GM18870 (cell line): Measurements from ENCODE around the gene PADI6.
"Not testable (repeated sequence)": the region's sequence is repeated elsewhere in the genome, so short reads cannot be mapped to it uniquely, and the experiment has no call there.

Experiments
- ATAC-seq: cut with Tn5 transposase; IDR thresholded peaks from one replicate; pipeline ENCODE4 v1.9.1; 2021; ENCODE audit warnings: moderate library complexity; ENCODE audit not compliant: unreplicated experiment

PADI6 gene

DNA sequence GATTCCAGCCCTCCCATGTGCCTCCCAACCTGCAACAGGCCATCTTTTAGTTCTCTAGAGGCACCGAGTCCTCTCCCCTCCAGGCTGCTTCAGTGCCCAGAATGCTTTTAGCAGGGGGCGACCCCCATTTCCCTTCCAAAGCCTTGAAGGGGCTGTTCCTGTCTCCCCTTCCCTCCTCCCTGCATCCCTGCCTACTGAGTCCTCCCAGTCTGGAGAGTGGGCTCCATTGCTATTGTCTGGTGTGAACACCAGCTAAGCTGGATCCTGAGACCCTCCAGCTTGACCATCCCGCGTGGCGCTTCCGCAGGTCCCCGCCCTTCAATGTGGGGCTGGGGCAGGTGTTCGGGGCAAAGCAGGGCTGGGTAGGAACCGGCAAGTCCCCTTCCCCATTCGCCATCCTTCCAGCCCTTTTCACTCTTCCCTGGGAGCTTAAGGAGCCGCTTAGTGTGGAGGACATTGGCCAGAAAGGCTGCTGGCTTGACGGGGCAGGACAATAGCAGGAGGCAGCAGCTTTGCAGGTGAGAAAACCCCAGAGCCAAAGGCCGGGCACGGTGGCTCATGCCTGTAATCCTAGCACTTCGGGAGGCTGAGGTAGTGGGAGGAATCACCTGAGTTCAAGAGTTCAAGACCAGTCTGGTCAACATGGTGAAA lies 32.2 kb downstream of the PADI6 start:
- ATAC-seq: no peak

DNA sequence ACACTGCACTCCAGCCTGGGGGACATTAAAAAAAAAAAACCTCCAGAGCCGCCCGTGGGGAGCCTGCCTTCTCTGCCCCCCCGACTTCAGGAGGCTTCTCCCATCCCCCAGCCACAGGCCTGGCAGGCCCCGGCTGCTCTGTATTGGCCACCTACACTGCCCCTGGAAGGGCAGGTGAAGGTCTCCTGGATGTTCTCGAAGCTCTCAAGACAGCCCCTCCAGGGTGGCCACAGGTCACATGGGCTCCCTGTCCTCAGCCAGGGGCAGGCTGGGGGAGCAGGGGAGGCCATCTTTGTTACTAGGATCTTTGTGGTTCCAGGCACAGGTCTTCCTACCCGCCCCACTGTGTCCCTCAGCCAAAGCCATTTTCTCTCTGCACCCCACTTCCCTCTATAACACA lies 32.8 kb downstream of the PADI6 start:
- no peak for ATAC-seq

DNA sequence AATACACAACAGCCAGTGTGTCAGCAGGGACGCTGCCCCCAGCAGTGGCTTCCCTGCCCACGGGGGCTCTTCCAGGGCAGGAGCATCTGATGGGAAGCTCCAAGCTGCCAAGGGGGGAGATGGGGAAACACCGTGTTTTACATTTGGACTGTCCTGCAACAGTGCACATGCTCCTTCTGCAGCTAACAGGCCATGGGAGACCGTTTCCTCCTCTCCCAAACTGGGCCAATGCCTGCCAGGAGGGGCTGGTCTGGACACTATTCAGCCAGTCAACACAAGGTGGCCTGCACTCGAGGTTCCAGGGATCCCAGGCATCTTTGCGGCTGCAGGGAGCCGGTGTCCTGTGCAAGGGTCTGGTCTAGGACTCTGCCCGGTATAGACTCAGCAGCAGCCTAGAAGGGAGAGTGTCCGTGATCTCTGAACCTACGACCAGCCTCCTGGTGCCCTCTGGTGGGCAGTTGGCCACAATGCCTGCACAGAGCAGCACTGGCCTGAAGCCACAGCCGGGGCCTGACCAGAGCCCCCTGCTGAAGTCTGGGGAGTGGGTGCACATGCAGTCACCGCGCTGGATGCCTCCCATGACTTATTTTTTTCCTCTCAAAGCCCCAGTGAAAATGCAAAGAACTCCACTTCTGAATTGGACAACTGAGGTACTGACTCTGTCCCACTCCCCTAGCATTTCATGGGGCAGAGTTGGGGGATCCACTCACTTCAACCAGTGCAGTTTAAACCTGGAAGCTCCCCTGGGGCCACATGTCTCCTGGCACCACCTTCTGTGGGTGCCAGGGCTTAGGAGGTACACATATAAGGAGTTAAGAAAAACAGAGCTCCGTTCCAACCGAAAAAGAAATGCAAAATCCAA lies 34.1 kb downstream of the PADI6 start:
- no peak for ATAC-seq

DNA sequence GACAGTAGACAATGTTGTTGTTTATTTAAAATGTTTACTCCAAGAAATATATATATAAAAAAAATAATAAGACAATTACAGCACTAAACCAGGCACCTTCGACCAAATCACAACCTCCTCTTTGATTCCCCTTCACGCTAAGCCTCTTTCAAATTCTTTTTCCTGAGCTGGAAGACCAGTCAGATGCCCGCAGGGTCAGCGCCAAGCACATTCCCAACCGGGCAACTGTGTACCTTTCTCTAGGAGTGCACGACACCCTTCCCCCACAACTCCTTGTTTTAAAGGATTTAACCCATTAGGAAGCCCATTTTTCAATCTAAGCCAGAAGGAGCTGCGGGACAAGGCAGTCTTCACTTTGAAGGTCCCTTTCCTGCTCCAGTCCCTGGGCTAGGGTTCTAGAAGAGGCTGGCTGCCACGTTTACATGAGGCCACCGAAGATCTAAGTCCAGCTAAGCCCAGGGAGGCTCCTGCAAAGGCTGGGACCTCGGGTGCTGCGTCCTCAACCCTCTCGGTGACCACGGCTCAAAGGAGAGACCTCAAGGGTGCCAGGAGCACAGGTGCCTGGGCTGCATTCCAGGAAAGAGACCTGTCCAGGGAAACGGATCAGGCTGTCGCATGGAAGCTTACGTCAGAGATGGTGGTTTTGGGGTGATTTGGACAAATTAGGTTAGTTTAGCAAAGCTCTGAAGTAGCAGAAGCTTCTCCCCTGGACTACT lies 34.9 kb downstream of the PADI6 start:
- ATAC-seq: not testable (repeated sequence)

GRCh38 chr1:17407786-17408514 lies 36.0 kb downstream of the PADI6 start:
- ATAC-seq: not testable (repeated sequence)

DNA sequence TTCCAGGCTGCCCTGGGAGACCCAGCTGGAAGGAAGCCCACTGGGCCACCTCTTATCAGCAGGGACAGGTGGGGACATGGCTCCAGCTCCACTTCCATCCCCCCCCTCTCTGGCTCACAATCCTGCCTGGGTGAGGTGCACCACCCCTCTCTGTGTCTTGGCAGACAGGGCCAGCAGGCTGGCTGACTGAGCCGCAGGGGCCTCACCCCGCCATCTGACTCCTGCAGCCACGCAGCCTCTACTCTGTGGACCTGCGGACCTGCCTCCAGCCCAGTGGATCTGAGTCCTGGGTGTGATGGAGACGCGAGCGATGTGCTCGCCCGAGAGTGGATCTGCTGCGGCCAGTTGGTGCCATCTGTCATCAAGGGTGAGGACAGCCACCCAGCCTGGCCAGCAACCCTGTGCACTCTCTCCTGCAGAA lies 37.4 kb downstream of the PADI6 start:
- ATAC-seq: no peak

- ATAC-seq: no peak
Observed at GRCh38 chr1:17412093-17412870, 40.3 kb downstream of the PADI6 start.

- no peak for ATAC-seq
Observed at GRCh38 chr1:17414022-17414421, 42.0 kb downstream of the PADI6 start.

DNA sequence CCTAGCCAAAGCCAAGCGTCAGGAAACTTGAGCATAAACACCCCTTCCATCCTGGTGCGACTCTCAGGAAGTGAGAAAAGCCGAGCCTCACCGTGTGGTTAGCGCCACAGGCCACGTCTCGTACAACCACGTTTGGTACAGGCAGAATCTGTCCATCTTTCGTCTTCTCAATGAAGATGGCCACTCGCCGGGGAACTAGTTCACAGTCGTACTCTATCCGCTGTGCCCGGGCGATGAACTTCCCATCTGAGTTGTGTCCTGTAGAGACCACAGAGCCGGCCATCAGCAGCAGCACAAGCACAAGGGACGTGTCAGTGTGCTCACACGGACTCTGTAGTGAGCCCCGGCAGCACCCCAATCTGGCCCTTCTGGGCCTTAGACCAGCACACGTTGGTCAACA lies 44.4 kb downstream of the PADI6 start:
- no peak for ATAC-seq

DNA sequence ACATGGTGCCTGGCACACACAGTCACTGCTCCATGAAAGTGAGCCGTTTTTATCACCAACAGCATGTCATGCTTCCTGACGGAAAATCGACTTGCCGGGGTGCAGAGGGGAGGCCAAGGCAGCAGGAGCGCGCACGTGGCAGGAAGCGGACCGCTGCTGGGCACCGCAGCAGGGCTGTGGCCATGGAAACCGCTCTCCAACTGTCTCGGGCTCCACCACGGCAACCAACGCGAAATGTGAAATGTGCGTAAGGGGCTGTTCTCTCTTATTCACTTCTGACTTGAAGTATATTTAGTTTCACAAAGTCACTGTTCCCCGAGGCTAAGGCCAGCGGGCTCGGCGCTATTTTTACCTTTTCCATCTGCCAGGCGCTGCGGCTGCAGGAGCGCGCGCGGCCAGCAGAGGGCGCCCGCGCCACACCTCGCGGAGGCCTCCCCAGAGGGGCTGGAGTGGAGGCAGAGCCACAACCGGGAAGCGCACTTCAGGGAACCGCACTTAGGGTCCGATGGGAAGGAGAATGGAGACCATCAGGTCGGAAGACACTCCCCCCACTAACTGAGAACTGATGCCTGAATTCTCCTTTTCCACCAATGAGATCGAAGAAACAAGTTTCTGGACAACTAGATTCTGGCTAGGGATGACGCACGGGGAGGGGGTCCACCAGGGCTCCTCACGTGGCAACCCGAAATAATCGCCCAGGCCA lies 47.8 kb downstream of the PADI6 start:
- ATAC-seq: no peak

DNA sequence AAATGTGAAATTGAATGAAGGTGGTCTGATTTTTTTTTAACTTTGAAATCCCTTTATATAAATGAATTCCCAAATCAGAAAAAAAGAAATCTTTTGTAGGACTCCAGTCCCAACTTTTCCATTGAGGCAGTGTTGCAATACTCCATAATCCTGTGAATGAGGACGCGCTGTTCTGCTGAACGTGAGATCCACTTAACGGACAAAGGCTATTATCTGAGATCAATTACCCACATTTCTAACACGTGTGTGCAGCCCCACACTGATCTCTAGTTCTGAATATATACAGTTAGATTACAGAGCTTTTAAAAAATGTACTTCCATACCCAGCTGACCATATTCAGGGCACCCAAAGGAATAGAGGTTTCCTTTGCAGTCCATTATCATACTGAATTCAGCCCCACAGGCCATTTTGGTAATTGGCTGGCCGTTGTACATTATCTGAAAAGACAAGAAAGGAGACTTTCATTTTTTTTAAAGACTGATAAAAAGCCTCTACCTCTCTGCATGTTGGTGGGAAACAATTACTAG lies 48.5 kb downstream of the PADI6 start:
- ATAC-seq: no peak

DNA sequence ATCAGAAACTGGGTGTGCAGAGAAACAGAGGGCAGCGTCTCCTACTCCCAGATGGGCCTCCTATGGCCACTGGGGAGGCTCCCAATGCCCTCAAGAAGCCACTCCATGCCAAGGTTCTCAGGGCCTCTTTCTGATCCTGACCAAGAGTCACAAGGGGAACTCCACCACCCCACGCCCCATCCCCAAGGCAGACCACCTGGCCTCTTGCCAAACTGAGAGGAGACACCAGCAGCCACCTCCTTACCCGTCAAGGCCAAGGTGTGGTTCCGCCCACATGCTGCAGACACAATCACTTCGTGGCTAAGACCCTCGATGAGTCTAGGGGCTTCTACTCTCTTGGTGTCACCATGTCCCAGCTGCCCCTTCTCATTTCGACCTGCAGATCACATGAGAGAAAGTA lies 50.5 kb downstream of the PADI6 start:
- ATAC-seq: no peak

DNA sequence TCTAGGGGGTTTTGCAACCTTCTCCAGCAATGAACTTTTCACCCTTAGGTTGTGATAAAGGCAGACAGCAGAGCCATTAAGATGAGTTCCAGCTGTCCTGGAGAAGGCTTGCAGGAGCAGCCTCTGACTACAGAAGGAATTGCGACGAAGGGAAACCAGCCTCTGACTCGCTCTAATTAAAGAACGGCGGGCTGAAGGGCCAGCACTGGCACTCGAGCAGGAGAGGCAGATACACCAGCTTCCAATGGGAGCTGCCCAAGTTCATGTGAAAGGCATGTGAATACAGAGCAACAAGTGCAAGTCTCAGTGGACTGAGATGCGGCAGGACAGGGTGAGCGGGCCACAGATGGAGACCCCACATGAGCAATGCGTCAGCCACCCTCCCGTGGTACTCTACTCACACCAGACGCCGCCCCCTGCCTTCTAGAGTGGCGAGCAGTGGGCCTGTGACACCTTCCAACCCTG lies 51.8 kb downstream of the PADI6 start:
- no peak for ATAC-seq

DNA sequence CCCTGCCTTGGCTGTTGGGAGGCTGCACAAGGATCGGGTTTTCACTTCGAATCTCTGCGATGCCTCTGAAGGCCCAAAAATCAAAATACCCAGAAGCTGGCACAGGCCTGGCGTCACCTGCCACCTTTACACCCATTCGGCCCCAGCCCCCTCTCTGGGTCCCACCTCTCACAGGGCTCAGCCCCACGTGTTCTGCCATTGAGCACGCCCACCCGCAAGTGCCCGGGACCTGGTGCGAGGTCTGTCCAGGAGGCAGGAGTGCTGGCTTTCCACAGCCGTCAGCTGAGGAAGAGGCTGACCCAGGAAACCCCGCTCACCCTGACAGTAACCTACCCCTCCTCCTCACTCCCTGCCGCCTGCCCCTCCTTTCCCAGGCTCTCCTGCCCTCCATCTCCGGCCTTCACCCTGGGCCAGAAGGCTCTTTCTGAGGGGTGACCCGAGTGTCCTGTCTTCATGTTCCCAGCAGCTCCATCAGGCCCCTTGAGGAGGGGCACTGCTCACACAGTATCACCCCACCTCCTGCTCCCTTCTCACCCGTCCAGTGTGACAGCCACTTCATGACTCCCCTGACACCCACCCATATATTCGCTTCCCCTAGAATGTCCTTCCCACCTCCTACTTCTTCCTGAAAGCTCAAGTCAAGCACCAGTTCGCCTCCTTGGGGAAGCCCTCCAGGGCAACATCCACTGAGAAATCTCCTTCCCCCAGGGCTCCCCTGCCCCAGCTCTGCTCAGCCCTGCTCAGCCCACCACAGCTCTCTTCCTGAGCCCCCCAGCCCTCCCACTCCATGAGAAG lies 54.0 kb downstream of the PADI6 start:
- no peak for ATAC-seq

- no peak for ATAC-seq
Observed at GRCh38 chr1:17427696-17428660, 56.0 kb downstream of the PADI6 start.

GRCh38 chr1:17429183-17429582 lies 57.2 kb downstream of the PADI6 start:
- ATAC-seq: no peak

DNA sequence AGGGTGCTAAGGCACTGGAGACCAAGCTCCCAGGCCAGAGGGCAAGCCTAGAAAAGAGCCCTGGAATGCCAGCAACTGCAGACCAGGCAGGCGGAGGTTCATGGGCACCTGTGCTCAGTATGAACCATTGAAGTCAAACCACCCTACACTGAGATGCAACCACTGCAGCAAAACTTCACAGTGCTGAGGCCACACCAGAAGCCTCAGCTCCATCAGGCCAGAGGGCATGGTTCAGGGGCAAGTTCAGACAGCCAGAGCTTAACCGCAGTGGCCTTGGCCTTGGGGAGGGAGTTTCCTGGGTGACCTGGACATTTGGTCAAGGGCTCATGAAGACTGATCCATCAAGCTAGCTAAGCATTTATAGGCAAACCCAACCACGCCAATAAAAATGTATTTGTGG lies 60.4 kb downstream of the PADI6 start:
- no peak for ATAC-seq
